Measurements from ENCODE around the gene EOLA1.
"Not testable (repeated sequence)": the region's sequence is repeated elsewhere in the genome, so short reads cannot be mapped to it uniquely, and the experiment has no call there.

Gene EOLA1

DNA sequence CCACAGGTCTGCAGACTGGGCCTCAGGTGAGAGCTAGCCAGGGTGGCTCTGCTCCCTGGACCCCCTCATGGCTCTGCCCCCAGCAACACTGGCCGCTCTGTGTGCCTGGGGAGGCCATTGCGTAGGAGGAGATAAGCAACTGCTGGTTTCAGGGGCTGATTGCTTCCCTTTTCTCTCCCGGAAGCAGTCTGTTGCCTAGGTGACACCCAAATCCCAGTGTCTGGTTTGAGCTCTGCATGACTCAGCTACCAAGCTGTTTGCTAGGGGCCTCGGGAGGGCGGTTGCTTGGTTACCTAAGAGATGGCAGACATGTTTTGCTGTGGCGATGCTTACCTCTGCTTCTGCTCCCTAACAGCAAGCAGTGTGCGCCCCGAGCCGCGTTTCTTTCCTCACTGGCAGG is 15.4 kb upstream of the EOLA1 start:
- H4K5ac ChIP-seq (ENCODE audit: low read length); H2BK15ac ChIP-seq (replicated peaks; ENCODE audit: low read depth); H3K18ac ChIP-seq (ENCODE audit: low read length); H3K79me2 ChIP-seq (ENCODE audit: control insufficient read depth, insufficient read depth, low read length); H3K4ac ChIP-seq (ENCODE audit: low read depth, low read length); H2BK5ac ChIP-seq (ENCODE audit: low read length); H3K56ac ChIP-seq (ENCODE audit: low read length); H3K4me3 ChIP-seq (ENCODE audit: low read length); H3K23ac ChIP-seq (ENCODE audit: low read length); H3K27ac ChIP-seq (ENCODE audit: low read depth, low read length); H3K36me3 ChIP-seq (ENCODE audit: control insufficient read depth, insufficient read depth, low read length); H3K27me3 ChIP-seq (ENCODE audit: insufficient read depth, low read length, poor library complexity); H3K9ac ChIP-seq (ENCODE audit: low read length); H2AK5ac ChIP-seq (ENCODE audit: low read length); H2BK120ac ChIP-seq (ENCODE audit: low read depth, low read length); H3K4me1 ChIP-seq (ENCODE audit: control insufficient read depth, low read depth, low read length); H3K79me1 ChIP-seq (ENCODE audit: low read length); H4K8ac ChIP-seq (ENCODE audit: low read depth, low read length); H3K4me2 ChIP-seq (ENCODE audit: low read length): not testable (repeated sequence)
- peak; percentile 84 for DNase-seq
- WGBS (ENCODE audit: extremely low coverage, insufficient coverage, low lambda C conversion rate), result no CpG with 5 or more reads among the region's 10 CpGs

DNA sequence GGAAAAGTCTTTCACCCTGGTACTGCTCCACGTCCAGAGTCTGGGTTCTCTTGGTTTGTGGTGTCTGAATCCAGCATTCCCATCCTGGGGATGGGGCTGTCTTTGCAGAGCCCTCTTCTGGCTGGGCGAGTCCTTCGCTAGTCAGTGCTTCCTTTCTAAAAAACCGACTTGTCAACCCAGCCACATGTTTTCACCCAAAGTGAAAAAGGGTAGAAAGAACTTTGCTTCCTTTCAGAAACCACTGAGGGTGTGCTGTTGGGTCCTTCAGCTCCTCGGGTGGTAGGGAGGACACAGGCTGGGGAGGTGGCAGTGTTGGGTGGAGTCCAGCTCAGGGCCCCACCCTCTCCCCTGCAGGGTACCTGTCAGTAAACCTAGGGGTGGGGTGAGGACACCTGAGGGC is 14.9 kb upstream of the EOLA1 start:
- not testable (repeated sequence) for H4K5ac ChIP-seq (ENCODE audit: low read length); H3K79me1 ChIP-seq (ENCODE audit: low read length); H2AK5ac ChIP-seq (ENCODE audit: low read length); H3K18ac ChIP-seq (ENCODE audit: low read length); H3K27ac ChIP-seq (ENCODE audit: low read depth, low read length); H3K56ac ChIP-seq (ENCODE audit: low read length); H3K4me2 ChIP-seq (ENCODE audit: low read length); H4K8ac ChIP-seq (ENCODE audit: low read depth, low read length); H3K4me3 ChIP-seq (ENCODE audit: low read length); H3K4ac ChIP-seq (ENCODE audit: low read depth, low read length); H3K9ac ChIP-seq (ENCODE audit: low read length); H3K27me3 ChIP-seq (ENCODE audit: insufficient read depth, low read length, poor library complexity); H3K23ac ChIP-seq (ENCODE audit: low read length); DNase-seq; H2BK120ac ChIP-seq (ENCODE audit: low read depth, low read length); H3K4me1 ChIP-seq (ENCODE audit: control insufficient read depth, low read depth, low read length); H2BK15ac ChIP-seq (replicated peaks; ENCODE audit: low read depth); H3K79me2 ChIP-seq (ENCODE audit: control insufficient read depth, insufficient read depth, low read length); H2BK5ac ChIP-seq (ENCODE audit: low read length); H3K36me3 ChIP-seq (ENCODE audit: control insufficient read depth, insufficient read depth, low read length)
- no CpG with 5 or more reads among the region's 5 CpGs for WGBS (ENCODE audit: extremely low coverage, insufficient coverage, low lambda C conversion rate)

- H2BK120ac ChIP-seq (ENCODE audit: low read depth, low read length); H3K4me3 ChIP-seq (ENCODE audit: low read length); H2BK5ac ChIP-seq (ENCODE audit: low read length); H3K27me3 ChIP-seq (ENCODE audit: insufficient read depth, low read length, poor library complexity); H4K5ac ChIP-seq (ENCODE audit: low read length); H3K4me1 ChIP-seq (ENCODE audit: control insufficient read depth, low read depth, low read length); H3K4me2 ChIP-seq (ENCODE audit: low read length); H2BK15ac ChIP-seq (replicated peaks; ENCODE audit: low read depth); H3K23ac ChIP-seq (ENCODE audit: low read length); H2AK5ac ChIP-seq (ENCODE audit: low read length); H3K79me2 ChIP-seq (ENCODE audit: control insufficient read depth, insufficient read depth, low read length); DNase-seq; H3K27ac ChIP-seq (ENCODE audit: low read depth, low read length); H3K9ac ChIP-seq (ENCODE audit: low read length); H3K79me1 ChIP-seq (ENCODE audit: low read length); H3K4ac ChIP-seq (ENCODE audit: low read depth, low read length); H4K8ac ChIP-seq (ENCODE audit: low read depth, low read length); H3K56ac ChIP-seq (ENCODE audit: low read length); H3K36me3 ChIP-seq (ENCODE audit: control insufficient read depth, insufficient read depth, low read length); H3K18ac ChIP-seq (ENCODE audit: low read length): not testable (repeated sequence)
- WGBS (ENCODE audit: extremely low coverage, insufficient coverage, low lambda C conversion rate), result no CpG with 5 or more reads among the region's 13 CpGs
Observed at GRCh38 chrX:149526318-149527033, 14.3 kb upstream of the EOLA1 start.

DNA sequence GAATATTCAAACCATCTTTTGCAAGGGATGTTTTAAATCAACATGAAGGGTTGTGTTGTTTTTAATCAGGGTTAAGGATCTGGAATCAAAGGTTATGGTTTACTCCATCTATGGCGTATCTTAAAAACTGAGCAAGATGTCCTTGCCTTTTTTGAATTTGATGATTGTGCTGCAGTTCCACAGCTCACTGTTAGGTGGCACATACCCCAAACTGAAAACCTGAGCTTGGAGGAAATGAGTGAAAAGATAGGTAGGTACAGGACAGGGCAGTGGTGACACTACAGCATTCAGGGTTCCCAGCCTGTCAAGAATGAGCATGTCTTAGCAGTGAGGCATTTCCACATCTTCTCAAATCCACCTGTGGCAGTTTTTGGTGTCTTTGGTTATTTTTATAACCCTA is 13.1 kb upstream of the EOLA1 start:
- no peaks in the 10 kb centered on the region for H3K79me1 ChIP-seq (ENCODE audit: low read length)
- no peak overlapping the region for H2BK5ac ChIP-seq (ENCODE audit: low read length)
- H3K4me1 ChIP-seq (ENCODE audit: control insufficient read depth, low read depth, low read length), result no peaks in the 10 kb centered on the region
- H3K4ac ChIP-seq (ENCODE audit: low read depth, low read length), result no peak overlapping the region
- H3K27ac ChIP-seq (ENCODE audit: low read depth, low read length), result no peak overlapping the region
- H3K79me2 ChIP-seq (ENCODE audit: control insufficient read depth, insufficient read depth, low read length), result no peaks in the 10 kb centered on the region
- no peak overlapping the region for H4K5ac ChIP-seq (ENCODE audit: low read length)
- H2BK120ac ChIP-seq (ENCODE audit: low read depth, low read length), result no peak overlapping the region
- H2BK15ac ChIP-seq (replicated peaks; ENCODE audit: low read depth), result no peak overlapping the region
- H3K4me2 ChIP-seq (ENCODE audit: low read length), result no peak overlapping the region
- H2AK5ac ChIP-seq (ENCODE audit: low read length), result no peak overlapping the region
- H3K23ac ChIP-seq (ENCODE audit: low read length), result no peak overlapping the region
- no peaks in the 10 kb centered on the region for H3K27me3 ChIP-seq (ENCODE audit: insufficient read depth, low read length, poor library complexity)
- DNase-seq, result peak; percentile 62
- no peak overlapping the region for H4K8ac ChIP-seq (ENCODE audit: low read depth, low read length)
- WGBS (ENCODE audit: extremely low coverage, insufficient coverage, low lambda C conversion rate), result no CpG with 5 or more reads among the region's 1 CpG
- H3K36me3 ChIP-seq (ENCODE audit: control insufficient read depth, insufficient read depth, low read length), result no peaks in the 10 kb centered on the region
- H3K9ac ChIP-seq (ENCODE audit: low read length), result no peak overlapping the region
- H3K56ac ChIP-seq (ENCODE audit: low read length), result no peak overlapping the region
- H3K4me3 ChIP-seq (ENCODE audit: low read length), result no peak overlapping the region
- H3K18ac ChIP-seq (ENCODE audit: low read length), result no peak overlapping the region

- Histone ChIP-seq H2BK5ac (ENCODE audit: low read length) (no peak overlapping the region), H3K9ac (ENCODE audit: low read length) (no peak overlapping the region), H3K4me3 (ENCODE audit: low read length) (no peak overlapping the region), H2BK120ac (ENCODE audit: low read depth, low read length) (no peak overlapping the region), H2AK5ac (ENCODE audit: low read length) (no peak overlapping the region), H3K79me1 (ENCODE audit: low read length) (no peaks in the 10 kb centered on the region), H3K79me2 (ENCODE audit: control insufficient read depth, insufficient read depth, low read length) (no peaks in the 10 kb centered on the region), H4K5ac (ENCODE audit: low read length) (no peak overlapping the region), H3K4me1 (ENCODE audit: control insufficient read depth, low read depth, low read length) (no peaks in the 10 kb centered on the region), H3K36me3 (ENCODE audit: control insufficient read depth, insufficient read depth, low read length) (no peaks in the 10 kb centered on the region), H3K18ac (ENCODE audit: low read length) (no peak overlapping the region), H3K4me2 (ENCODE audit: low read length) (no peak overlapping the region), H3K23ac (ENCODE audit: low read length) (no peak overlapping the region), H3K4ac (ENCODE audit: low read depth, low read length) (no peak overlapping the region), H4K8ac (ENCODE audit: low read depth, low read length) (no peak overlapping the region), H3K56ac (ENCODE audit: low read length) (no peak overlapping the region), H3K27me3 (ENCODE audit: insufficient read depth, low read length, poor library complexity) (no peaks in the 10 kb centered on the region), H2BK15ac (replicated peaks; ENCODE audit: low read depth) (no peak overlapping the region), H3K27ac (ENCODE audit: low read depth, low read length) (no peak overlapping the region)
- no peak for DNase-seq
- no CpG with 5 or more reads among the region's 1 CpG for WGBS (ENCODE audit: extremely low coverage, insufficient coverage, low lambda C conversion rate)
Observed at GRCh38 chrX:149528381-149528780, 12.4 kb upstream of the EOLA1 start.

DNA sequence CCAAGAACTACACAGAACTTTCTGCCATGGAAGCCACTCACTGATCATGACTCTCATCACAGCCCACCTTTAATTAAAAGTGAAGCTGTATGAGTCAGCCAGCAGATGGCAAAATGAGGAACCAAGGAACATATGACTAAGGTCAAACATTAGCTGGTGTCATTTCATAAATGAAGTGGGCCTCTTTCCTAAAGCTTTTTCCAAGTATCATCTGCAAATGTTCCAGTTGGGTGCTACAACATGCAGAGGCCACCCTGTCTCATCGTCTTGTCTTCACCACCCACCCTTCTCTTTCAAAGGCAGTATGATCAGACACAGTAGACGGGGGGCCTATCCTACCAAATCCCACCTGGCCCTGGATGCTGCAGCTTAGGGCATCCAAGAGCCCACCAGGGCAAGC is 9.2 kb upstream of the EOLA1 start:
- WGBS (ENCODE audit: extremely low coverage, insufficient coverage, low lambda C conversion rate), result no CpG with 5 or more reads among the region's 2 CpGs
- no peaks in the 10 kb centered on the region for H3K79me1 ChIP-seq (ENCODE audit: low read length)
- no peak overlapping the region for H3K56ac ChIP-seq (ENCODE audit: low read length)
- no peaks in the 10 kb centered on the region for H3K79me2 ChIP-seq (ENCODE audit: control insufficient read depth, insufficient read depth, low read length)
- no peak overlapping the region for H3K27ac ChIP-seq (ENCODE audit: low read depth, low read length)
- H2BK120ac ChIP-seq (ENCODE audit: low read depth, low read length), result no peak overlapping the region
- no peaks in the 10 kb centered on the region for H3K4me1 ChIP-seq (ENCODE audit: control insufficient read depth, low read depth, low read length)
- H4K8ac ChIP-seq (ENCODE audit: low read depth, low read length), result no peak overlapping the region
- no peak overlapping the region for H2BK5ac ChIP-seq (ENCODE audit: low read length)
- H3K9ac ChIP-seq (ENCODE audit: low read length), result no peak overlapping the region
- H3K27me3 ChIP-seq (ENCODE audit: insufficient read depth, low read length, poor library complexity), result no peaks in the 10 kb centered on the region
- no peaks in the 10 kb centered on the region for H3K36me3 ChIP-seq (ENCODE audit: control insufficient read depth, insufficient read depth, low read length)
- H3K18ac ChIP-seq (ENCODE audit: low read length), result no peak overlapping the region
- H4K5ac ChIP-seq (ENCODE audit: low read length), result no peak overlapping the region
- H2AK5ac ChIP-seq (ENCODE audit: low read length), result no peak overlapping the region
- H3K4ac ChIP-seq (ENCODE audit: low read depth, low read length), result no peak overlapping the region
- no peak overlapping the region for H3K4me3 ChIP-seq (ENCODE audit: low read length)
- DNase-seq, result no peak
- no peak overlapping the region for H2BK15ac ChIP-seq (replicated peaks; ENCODE audit: low read depth)
- no peak overlapping the region for H3K4me2 ChIP-seq (ENCODE audit: low read length)
- no peak overlapping the region for H3K23ac ChIP-seq (ENCODE audit: low read length)

Measured in mesendoderm (in vitro differentiated cells).